MM.1S (cell line): ENCODE measurements around the gene YY1AP1.
"Not testable (repeated sequence)": the region's sequence is repeated elsewhere in the genome, so short reads cannot be mapped to it uniquely, and the experiment has no call there.

Source experiments
- DNase-seq: peaks from one replicate; pipeline ENCODE4 v3.0.0-alpha.2; 2015
- H2AFZ ChIP-seq: fragments of 300-600 bp; sonication (generic); 2 replicates; pipeline ENCODE4 v1.6.0; 2016; ENCODE audit warnings: antibody characterized with exemption, low read length
- H3F3A ChIP-seq: fragments of 300-600 bp; sonication (generic); 2 replicates; pipeline ENCODE4 v1.6.1; 2016; ENCODE audit warnings: mild to moderate bottlenecking, antibody characterized with exemption, low read length, moderate library complexity, mixed read lengths; ENCODE audit not compliant: insufficient read depth
- H3K27ac ChIP-seq: fragments of 300-600 bp; sonication (generic); 2 replicates; pipeline ENCODE4 v1.5.1; 2016; ENCODE audit warnings: mild to moderate bottlenecking, low read length
- H3K27me3 ChIP-seq: fragments of 300-600 bp; sonication (generic); replicated peaks from 2 replicates; pipeline ENCODE4 v1.6.0; 2016; ENCODE audit warnings: low read length; ENCODE audit not compliant: insufficient read depth
- H3K36me3 ChIP-seq: fragments of 300-600 bp; sonication (generic); replicated peaks from 2 replicates; pipeline ENCODE4 v1.6.1; 2016; ENCODE audit warnings: mild to moderate bottlenecking, low read length, mixed read lengths; ENCODE audit not compliant: insufficient read depth
- H3K4me1 ChIP-seq: fragments of 300-600 bp; sonication (generic); 2 replicates; pipeline ENCODE4 v1.6.1; 2016; ENCODE audit warnings: low read length, mixed read lengths
- H3K4me2 ChIP-seq: fragments of 300-600 bp; sonication (generic); 2 replicates; pipeline ENCODE4 v1.6.0; 2016; ENCODE audit warnings: low read depth, low read length
- H3K4me3 ChIP-seq: fragments of 300-600 bp; sonication (generic); 2 replicates; pipeline ENCODE4 v1.5.1; 2016; ENCODE audit warnings: low read length, mixed read lengths
- H3K79me2 ChIP-seq: fragments of 300-600 bp; sonication (generic); 2 replicates; pipeline ENCODE4 v1.6.1; 2016; ENCODE audit warnings: mixed run types, low read length, mixed read lengths
- H3K9ac ChIP-seq: fragments of 300-600 bp; sonication (generic); 2 replicates; pipeline ENCODE4 v1.6.1; 2016; ENCODE audit warnings: low read length, mixed read lengths
- H3K9me2 ChIP-seq: fragments of 300-600 bp; sonication (generic); replicated peaks from 2 replicates; pipeline ENCODE4 v1.6.1; 2016; ENCODE audit warnings: mild to moderate bottlenecking, low read length, mixed read lengths; ENCODE audit not compliant: insufficient read depth
- H3K9me3 ChIP-seq: fragments of 300-600 bp; sonication (generic); replicated peaks from 2 replicates; pipeline ENCODE4 v1.6.1; 2016; ENCODE audit warnings: mild to moderate bottlenecking, low read length, mixed read lengths; ENCODE audit not compliant: insufficient read depth
- H4K20me1 ChIP-seq: fragments of 300-600 bp; sonication (generic); 2 replicates; pipeline ENCODE4 v1.6.1; 2016; ENCODE audit warnings: mild to moderate bottlenecking, low read length, moderate library complexity, mixed read lengths; ENCODE audit not compliant: insufficient read depth
- CTCF ChIP-seq: fragments of 300-600 bp; sonication (generic); IDR thresholded peaks from 2 replicates; pipeline ENCODE4 v1.5.1; 2016; ENCODE audit warnings: antibody characterized with exemption, low read length, mixed read lengths
- EZH2 ChIP-seq: fragments of 300-600 bp; sonication (generic); optimal IDR thresholded peaks from 2 replicates; pipeline ENCODE3; 2017; ENCODE audit warnings: low read depth, mild to moderate bottlenecking, antibody characterized with exemption, low read length, mixed read lengths
- EZH2phosphoT487 ChIP-seq: fragments of 300-600 bp; sonication (generic); IDR thresholded peaks from 2 replicates; pipeline ENCODE4 v1.6.1; 2018; ENCODE audit warnings: antibody characterized with exemption, low read length

YY1AP1 gene

GRCh38 chr1:155645034-155645598, 43.5 kb downstream of the YY1AP1 start:
- H3K9me3 ChIP-seq, result no peaks in the 10 kb centered on the region
- no peaks in the 10 kb centered on the region for H3K27me3 ChIP-seq
- H3K9me2 ChIP-seq, result no peaks in the 10 kb centered on the region
- no peak overlapping the region for H2AFZ ChIP-seq
- no peaks in the 10 kb centered on the region for H3K79me2 ChIP-seq
- no peaks in the 10 kb centered on the region for H3F3A ChIP-seq
- H3K4me3 ChIP-seq, result no peak overlapping the region
- H3K4me2 ChIP-seq, result no peak overlapping the region
- TF ChIP-seq EZH2, result no peak
- no peak for TF ChIP-seq EZH2phosphoT487
- TF ChIP-seq CTCF, result no peak
- H3K4me1 ChIP-seq, result no peaks in the 10 kb centered on the region
- no peak overlapping the region for H3K27ac ChIP-seq
- no peak overlapping the region for H3K9ac ChIP-seq
- DNase-seq, result no peak
- H3K36me3 ChIP-seq, result no peaks in the 10 kb centered on the region
- no peaks in the 10 kb centered on the region for H4K20me1 ChIP-seq

- TF ChIP-seq EZH2phosphoT487 (no peak), EZH2 (no peak), CTCF (no peak)
- no peak overlapping the region for H3K9ac ChIP-seq
- H2AFZ ChIP-seq, result no peak overlapping the region
- no peaks in the 10 kb centered on the region for H3K9me2 ChIP-seq
- no peak overlapping the region for H3K4me3 ChIP-seq
- H3K79me2 ChIP-seq, result no peaks in the 10 kb centered on the region
- H3F3A ChIP-seq, result no peaks in the 10 kb centered on the region
- H3K36me3 ChIP-seq, result no peaks in the 10 kb centered on the region
- no peaks in the 10 kb centered on the region for H3K27me3 ChIP-seq
- H3K4me1 ChIP-seq, result no peaks in the 10 kb centered on the region
- H3K9me3 ChIP-seq, result no peaks in the 10 kb centered on the region
- H4K20me1 ChIP-seq, result no peaks in the 10 kb centered on the region
- no peak for DNase-seq
- H3K4me2 ChIP-seq, result no peak overlapping the region
- no peak overlapping the region for H3K27ac ChIP-seq
These were observed 45.3 kb downstream of the YY1AP1 start for GRCh38 chr1:155643230-155643629.

GRCh38 chr1:155642559-155643180, 45.9 kb downstream of the YY1AP1 start:
- H3K4me3 ChIP-seq, DNase-seq, H3K9ac ChIP-seq: not testable (repeated sequence)

GRCh38 chr1:155640367-155640766, 48.2 kb downstream of the YY1AP1 start:
- no peaks in the 10 kb centered on the region for H4K20me1 ChIP-seq
- no peaks in the 10 kb centered on the region for H3F3A ChIP-seq
- H2AFZ ChIP-seq, result no peak overlapping the region
- no peak overlapping the region for H3K4me3 ChIP-seq
- no peaks in the 10 kb centered on the region for H3K9me2 ChIP-seq
- no peak for DNase-seq
- H3K36me3 ChIP-seq, result no peaks in the 10 kb centered on the region
- H3K4me1 ChIP-seq, result peaks cover 4% of the 10 kb centered on the region; the same call in 1 of the 2 replicates
- H3K27me3 ChIP-seq, result no peaks in the 10 kb centered on the region
- no peak overlapping the region for H3K27ac ChIP-seq
- no peak overlapping the region for H3K4me2 ChIP-seq
- H3K9me3 ChIP-seq, result no peaks in the 10 kb centered on the region
- no peak overlapping the region for H3K9ac ChIP-seq
- TF ChIP-seq EZH2phosphoT487, result no peak
- no peak for TF ChIP-seq EZH2
- TF ChIP-seq CTCF, result no peak
- no peaks in the 10 kb centered on the region for H3K79me2 ChIP-seq

More at GRCh38 chr1:155642559-155643180, 45.9 kb downstream of the YY1AP1 start:
- not testable (repeated sequence) for H2AFZ ChIP-seq, H3K9me3 ChIP-seq, H4K20me1 ChIP-seq, H3K79me2 ChIP-seq, H3K9me2 ChIP-seq, H3K27ac ChIP-seq, H3K36me3 ChIP-seq, H3K4me2 ChIP-seq, H3F3A ChIP-seq, H3K4me1 ChIP-seq, H3K27me3 ChIP-seq
